ENCODE data around the gene PKMYT1. TPM values are rescaled to one million over a fixed set of nuclear protein-coding genes. Genes with fewer than 3 reads are reported as not detected.

PKMYT1 gene
- total and polyA plus RNA-seq, 9 of the 15 experiments (the other 6 are each of a cell fraction or from before 2014, with no cell fraction given), result 8.7 to 201 (median 37.8) TPM

GRCh38 chr16:2981177-2981898 is 1.1 kb upstream of the PKMYT1 start (continued):
- peak; percentile 79 for TF ChIP-seq EGR1 (conservative IDR thresholded peaks at IDR 0.05)
- TF ChIP-seq TRIM24 (IDR thresholded peaks at IDR 0.05), result peak; percentile 74 to 75
- no peak for TF ChIP-seq ELF4 (CRISPR knock-in tag; IDR thresholded peaks at IDR 0.05)
- no peak for TF ChIP-seq NFIX (CRISPR knock-in tag; IDR thresholded peaks at IDR 0.05; ENCODE audit: low read depth)
- TF ChIP-seq ARID3A (IDR thresholded peaks at IDR 0.05; ENCODE audit: borderline replicate concordance, low read depth, low read length), result no peak
- TF ChIP-seq MAFG (tag; conservative IDR thresholded peaks at IDR 0.05), result no peak
- no peak for TF ChIP-seq MAFK (IDR thresholded peaks at IDR 0.05; ENCODE audit: low read length)
- TF ChIP-seq ZNF431 (CRISPR knock-in tag; IDR thresholded peaks at IDR 0.05), result 0 out of 2 replicates have a peak, but pooled peaks have one; percentile 24
- TF ChIP-seq MCM2 (IDR thresholded peaks at IDR 0.05; ENCODE audit: low read depth), result no peak
- no peak for TF ChIP-seq HNRNPK (IDR thresholded peaks at IDR 0.05; ENCODE audit: low read depth, low read length, poor library complexity, severe bottlenecking)
- no peak for TF ChIP-seq KHSRP (IDR thresholded peaks at IDR 0.05)
- TF ChIP-seq MEIS2 (IDR thresholded peaks at IDR 0.05; ENCODE audit: partially characterized antibody), result no peak
- no peak for TF ChIP-seq CBX8 (IDR thresholded peaks at IDR 0.05; ENCODE audit: borderline replicate concordance, extremely low read depth, low read depth, low read length, poor library complexity, severe bottlenecking)
- TF ChIP-seq ILF3 (IDR thresholded peaks at IDR 0.05; ENCODE audit: borderline replicate concordance), result no peak
- TF ChIP-seq ZBTB2 (IDR thresholded peaks at IDR 0.05), result peak; percentile 14; the same call in 1 of the 2 replicates
- TF ChIP-seq SRSF3 (IDR thresholded peaks at IDR 0.05; ENCODE audit: insufficient read depth, low read length), result no peak
- peak in 1 of 2 experiments; percentile 33; a peak in 2 of 4 replicates for TF ChIP-seq SIN3A (IDR thresholded peaks at IDR 0.05; ENCODE audit: borderline replicate concordance in 2 of 2, control insufficient read depth in 1 of 2, low read depth in 2 of 2, low read length in 2 of 2)
- TF ChIP-seq NCOA1 (IDR thresholded peaks at IDR 0.05; ENCODE audit: low read depth), result 0 out of 2 replicates have a peak, but pooled peaks have one; percentile 11
- TF ChIP-seq HMGN3 (IDR thresholded peaks at IDR 0.05; ENCODE audit: borderline replicate concordance, extremely low read depth, insufficient read length, low read depth, low read length), result no peak
- no peak for TF ChIP-seq PTRF (tag; IDR thresholded peaks at IDR 0.05)
- no peak for TF ChIP-seq CAMTA2 (CRISPR knock-in tag; conservative IDR thresholded peaks at IDR 0.05)
- no peak for TF ChIP-seq THAP12 (CRISPR knock-in tag; IDR thresholded peaks at IDR 0.05)
- no peak for TF ChIP-seq HIVEP1 (CRISPR knock-in tag; IDR thresholded peaks at IDR 0.05)
- TF ChIP-seq TEAD2 (tag; IDR thresholded peaks at IDR 0.05), result no peak
